ENCODE measurements around the gene ADCY9.
A peak's percentile ranks its signal among the peaks of the same experiment; 100 is the strongest.
"Not testable (repeated sequence)": the region's sequence is repeated elsewhere in the genome, so short reads cannot be mapped to it uniquely, and the experiment has no call there.

Gene ADCY9

GRCh38 chr16:3946604-3947180 is 169.6 kb downstream of the ADCY9 start:
- no peak for DNase-seq

GRCh38 chr16:3945751-3946603 is 170.3 kb downstream of the ADCY9 start:
- DNase-seq, result no peak

DNA sequence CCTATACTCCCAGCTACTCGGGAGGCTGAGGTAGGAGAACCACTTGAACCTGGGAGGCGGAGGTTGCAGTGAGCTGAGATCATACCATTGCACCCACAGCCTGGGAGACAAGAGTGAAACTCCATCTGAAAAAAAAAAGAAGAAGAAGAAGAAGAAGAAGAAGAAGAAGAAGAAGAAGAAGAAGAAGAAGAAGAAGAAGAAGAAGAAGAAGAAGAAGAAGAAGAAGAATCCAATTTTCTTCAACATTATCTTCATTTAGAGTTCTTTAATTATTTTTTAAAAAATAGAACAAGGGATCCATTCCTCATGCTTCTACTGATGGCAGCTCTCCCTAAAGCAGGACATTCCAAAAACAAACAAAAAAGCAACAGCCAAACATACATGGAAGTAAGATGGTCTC is 171.8 kb downstream of the ADCY9 start:
- DNase-seq, result not testable (repeated sequence)

GRCh38 chr16:3942146-3942545 is 174.1 kb downstream of the ADCY9 start:
- DNase-seq, result not testable (repeated sequence)

DNA sequence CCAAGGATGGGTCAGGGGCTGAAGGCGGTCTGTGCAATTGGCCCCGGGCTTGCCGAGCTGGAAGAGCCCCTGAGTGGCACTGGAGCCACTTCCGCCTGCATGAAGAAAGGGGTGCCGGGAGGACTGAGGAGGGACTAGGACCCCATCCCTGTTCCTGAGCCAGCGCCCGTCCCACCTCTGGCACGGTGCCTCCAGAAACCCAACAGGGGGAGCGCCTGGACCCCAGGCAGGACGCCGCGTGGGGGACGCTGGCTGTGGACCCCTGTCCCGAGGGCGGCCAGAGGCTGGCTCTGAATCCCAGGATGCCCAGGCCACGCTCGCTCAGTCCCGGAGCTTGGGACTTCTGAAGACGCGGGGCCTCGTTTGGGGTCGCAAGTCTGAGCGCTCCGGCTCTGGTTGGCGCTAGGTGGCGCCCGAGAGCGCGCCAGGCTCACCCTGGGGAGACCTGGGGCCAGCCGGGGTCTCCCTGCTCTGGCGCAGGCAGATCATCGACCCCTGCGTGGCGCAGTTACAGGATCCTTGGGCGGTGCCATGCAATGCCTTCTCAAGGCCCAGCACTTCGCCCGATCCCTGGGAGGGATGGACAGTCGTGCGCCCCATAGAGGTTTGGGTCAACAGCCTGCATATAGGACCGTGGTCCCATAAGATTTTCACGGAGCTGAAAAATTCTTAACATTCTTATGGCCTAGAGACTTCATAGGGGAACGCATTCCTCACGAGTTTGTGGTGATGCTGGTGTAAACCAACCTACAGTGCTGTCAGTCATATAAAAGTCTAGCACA is 177.2 kb downstream of the ADCY9 start:
- DNase-seq, result peak; percentile 14

DNA sequence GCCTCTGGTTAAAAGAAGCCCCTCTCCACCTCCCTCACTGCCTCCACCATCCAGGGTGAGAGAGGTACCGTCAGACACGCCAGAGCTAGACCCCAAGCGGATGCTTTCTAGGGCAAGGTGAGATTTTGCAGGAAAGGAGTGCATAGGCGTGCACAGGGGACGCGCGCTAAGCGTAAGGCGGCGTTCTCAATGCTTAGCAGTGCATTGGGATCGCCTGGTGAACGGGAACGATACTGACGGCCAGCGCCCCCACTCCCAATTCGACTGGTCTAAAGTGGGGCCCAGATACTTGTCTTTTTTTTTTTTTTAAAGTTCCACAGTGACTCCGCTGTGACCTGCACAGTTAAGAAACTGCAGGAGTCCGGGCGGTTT is 177.8 kb downstream of the ADCY9 start:
- DNase-seq, result no peak

- no peak for DNase-seq
Observed at GRCh38 chr16:3937066-3937875, 179.0 kb downstream of the ADCY9 start.

GRCh38 chr16:3935921-3936320 is 180.3 kb downstream of the ADCY9 start:
- DNase-seq, result no peak

- no peak for DNase-seq
Observed at GRCh38 chr16:3934491-3935181, 181.6 kb downstream of the ADCY9 start.

- not testable (repeated sequence) for DNase-seq
Observed at GRCh38 chr16:3927147-3927546, 189.1 kb downstream of the ADCY9 start.

DNA sequence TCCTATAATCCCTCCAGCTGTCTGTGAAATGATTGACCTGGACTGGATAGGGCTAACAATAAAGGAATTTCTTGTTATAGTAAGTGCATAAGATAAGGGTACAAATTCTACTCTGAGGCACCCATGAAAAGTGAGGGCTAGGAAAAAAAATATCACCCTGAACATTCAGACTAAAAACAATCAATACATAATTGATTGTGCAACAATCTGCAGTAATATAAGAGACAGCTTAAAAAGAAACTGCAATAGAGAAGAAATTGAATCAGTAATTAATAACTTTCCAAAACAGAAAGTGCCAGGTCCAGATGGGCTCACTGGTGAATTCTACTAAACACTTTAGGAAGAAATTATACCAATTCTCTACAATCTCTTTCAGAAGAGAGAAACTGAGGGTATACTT is 191.5 kb downstream of the ADCY9 start:
- no peak for DNase-seq

DNA sequence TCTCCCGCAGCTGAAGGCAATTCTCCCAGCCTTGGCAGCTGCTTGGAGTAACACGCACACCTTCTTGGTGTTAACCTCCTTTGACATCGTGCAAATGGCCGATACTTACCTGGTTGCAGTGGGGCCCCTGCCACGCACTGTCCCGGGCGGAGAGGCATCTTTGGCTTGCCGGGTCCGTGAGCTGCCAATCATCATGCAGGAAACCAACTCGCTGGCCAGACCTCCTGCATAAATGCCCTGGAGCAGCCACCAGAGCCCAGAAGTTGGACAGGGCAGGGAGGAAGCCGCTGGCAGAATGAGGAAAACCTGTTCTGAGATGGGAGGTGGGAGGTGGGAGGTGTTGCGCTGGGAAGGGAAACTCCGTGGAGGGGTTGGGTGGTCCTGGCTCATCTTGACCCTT is 194.0 kb downstream of the ADCY9 start:
- DNase-seq, result no peak

GRCh38 chr16:3920206-3920605 is 196.0 kb downstream of the ADCY9 start:
- DNase-seq, result no peak

DNA sequence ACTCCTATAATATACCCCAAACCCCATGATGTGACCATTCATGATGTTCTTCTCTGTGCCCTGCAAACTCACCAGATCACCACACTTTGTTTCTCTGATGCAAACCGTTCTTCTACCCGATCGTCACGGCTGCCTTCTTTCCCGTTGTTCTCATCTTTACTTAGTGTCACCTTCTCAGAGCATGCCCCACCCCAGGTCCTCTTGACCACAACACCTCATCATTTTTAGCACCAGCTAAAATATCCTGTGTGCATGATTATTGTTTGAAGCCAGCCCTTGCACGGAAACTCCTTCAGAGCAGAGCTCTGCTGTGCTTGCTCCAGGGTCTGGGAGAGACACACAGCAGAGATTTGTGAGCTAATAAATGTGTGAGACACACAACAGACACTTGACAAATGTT is 196.8 kb downstream of the ADCY9 start:
- DNase-seq, result no peak

DNA sequence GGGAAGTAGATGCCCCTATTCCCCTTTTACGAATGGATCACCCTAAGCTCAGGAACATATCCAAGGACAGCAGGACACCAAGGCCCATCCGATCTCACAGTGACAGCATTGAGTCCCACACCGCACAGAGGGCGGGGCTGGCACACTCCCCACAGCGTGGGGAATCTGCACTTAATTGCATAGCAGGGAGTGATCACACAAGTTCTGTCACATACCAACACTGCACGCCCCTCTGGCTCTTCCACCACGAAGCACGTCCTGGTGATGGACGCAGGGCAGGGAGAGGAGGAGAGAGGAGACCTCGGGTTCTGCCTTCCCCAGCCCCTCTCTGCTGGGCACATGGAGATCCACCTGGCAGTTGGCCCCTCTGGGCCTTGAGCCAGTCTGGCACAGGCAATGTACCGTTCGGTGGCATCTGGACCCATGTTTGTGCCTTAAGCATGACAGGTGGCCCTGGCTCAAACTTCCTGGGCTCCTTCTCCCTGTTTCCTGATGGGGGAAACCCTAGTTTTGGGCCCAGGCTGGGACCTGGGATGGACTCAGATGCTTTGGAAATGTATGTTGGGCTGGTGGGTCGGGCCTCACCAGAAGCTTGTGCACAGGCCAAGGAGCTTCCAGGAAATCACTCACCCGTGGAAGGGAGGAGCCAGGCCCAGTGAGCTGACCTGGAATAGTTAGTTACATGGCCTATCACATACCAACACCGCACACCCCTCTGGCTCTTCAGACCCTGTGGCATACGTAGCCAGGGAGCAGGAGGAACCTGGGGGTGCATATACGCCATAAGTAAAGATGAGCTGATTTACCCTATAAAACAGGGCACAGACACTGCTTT is 200.6 kb downstream of the ADCY9 start:
- DNase-seq, result no peak

DNA sequence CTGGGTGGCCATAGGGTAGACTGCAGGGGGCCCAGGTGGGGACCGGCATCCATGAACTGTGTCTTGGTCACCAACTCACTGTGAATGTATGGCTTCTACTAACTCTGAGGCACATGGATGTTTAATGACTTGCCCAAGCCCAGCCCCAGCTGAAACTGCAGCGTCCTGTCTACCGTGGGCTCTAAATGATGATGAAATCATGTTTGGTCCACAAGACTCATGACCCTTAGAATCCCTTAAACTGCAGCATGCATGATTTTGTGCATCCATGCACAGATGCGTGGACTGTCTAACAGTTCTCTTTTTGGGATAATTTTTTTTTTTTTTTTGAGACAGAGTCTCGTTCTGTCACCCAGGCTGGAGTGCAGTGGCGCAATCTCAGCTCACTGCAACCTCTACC is 203.3 kb downstream of the ADCY9 start:
- DNase-seq, result no peak
